ENCODE data around the gene ZNF581.

Gene ZNF581

DNA sequence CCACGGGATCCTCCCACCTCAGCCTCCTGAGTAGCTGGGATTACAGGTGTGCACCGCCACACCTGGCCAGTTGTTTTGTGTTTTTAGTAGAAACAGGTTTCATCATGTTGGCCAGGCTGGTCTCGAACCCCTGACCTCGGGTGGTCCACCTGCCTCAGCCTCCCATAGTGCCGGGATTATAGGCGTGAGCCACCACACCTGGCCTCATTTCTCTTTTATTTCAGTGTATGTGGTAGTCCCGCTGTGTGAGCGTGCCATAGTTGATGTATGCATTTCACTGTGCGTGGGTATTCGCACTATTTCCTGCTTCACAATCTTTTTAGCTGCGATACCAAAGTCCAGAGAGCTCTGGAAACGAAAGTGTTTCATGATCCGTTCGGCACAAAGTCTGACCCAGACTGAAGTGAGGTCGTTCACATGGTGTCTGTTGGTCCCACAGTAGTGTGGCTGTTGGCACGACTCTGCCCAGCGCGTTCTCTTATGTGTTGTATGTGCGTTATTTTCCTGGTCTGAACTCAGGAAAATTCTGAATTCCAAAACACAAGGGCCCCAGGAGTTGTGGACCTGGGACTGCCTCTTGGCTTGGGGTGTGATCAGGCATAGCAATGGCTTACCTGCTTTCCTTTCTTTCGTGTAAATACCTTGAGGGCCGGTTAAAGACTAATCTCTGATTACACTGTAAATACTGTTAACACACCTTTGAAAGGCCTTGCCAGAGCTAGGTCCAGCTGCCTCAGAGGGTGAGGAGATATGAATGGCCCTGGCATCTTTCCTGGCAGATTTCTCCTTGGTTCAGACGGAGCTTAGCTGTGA is 40.2 kb downstream of the ZNF581 start:
- no peak for DNase-seq

DNA sequence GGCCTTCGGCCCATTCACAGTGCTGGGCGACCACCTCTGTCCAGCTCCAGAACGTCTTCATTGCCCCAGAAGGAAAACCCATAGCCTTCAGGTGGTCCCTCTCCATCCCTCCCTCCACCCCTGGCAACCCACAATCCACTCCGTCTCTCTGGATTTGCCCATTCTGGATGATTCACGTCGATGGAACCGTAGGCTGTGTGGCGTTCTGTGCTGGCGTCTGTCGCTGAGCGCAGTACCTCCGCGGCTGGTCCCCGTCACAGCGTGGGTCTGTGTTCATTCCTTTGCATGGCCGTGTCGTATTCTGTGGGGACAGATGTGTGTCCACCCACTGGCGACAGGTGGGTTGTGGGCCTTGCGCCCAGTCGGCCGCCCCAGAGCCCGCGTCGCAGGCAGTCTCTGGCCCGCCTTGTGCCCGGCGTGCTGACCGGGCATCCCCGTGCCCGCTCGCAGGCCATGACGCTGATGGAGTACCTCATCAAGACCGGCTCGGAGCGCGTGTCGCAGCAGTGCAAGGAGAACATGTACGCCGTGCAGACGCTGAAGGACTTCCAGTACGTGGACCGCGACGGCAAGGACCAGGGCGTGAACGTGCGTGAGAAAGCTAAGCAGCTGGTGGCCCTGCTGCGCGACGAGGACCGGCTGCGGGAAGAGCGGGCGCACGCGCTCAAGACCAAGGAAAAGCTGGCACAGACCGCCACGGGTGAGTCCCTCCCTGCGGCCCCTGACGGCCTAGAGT is 41.7 kb downstream of the ZNF581 start:
- no peak for DNase-seq

DNA sequence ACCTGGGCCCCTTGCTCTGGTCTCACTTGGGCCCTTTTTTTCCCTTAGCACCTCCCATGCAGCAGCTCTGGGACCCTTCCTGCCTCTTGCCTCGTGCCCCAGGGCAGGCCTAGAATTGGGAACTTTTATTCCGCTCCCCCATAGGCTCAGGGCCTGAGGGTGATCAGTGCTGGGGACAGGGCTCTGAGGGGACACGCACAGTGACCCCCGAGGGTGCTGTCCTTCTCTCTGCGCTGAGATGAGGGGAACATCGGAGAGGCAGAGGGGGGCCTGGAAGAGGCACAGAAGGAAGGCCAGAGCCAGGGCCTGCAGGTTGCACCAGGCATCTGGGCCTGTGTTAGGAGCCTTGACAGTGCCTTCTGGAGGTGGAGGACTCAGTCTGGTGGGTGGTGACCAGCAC is 42.3 kb downstream of the ZNF581 start:
- no peak for DNase-seq

DNA sequence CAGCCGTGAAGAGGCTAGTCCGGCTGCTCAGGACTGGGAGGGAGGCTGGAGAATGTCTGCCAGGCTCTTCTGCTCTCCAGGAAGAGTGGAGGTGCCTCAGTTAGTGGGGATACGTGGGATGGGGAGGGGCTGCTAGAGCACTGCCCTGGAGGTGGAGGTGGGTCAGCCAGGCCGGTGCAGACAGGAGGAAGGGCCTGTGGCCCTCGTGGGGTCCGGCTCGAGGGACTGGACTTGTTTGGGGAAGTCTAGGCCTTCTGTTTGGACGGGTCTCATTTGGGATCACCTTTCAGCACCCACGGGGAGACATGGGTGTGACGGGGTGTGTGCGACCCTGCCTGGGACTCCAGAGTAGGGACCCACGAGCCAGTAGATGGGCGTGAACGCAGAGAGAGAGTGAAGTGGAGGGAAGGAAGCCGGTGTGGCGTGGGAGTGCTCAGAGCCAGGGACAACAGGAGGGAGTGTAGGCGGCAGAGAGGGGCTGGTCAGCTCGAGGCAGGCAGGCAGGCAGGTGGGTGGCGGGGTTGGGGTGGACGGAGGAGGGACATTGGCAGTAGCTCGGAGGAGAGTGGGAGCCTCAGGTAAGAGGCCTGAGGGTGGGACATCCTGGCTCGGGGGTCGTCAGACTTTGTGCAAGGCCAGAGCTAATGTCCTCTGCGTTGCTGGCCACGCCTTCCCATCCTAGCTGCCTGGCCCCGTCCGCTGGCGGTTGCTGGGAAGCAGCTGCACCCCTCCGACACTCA is 43.0 kb downstream of the ZNF581 start:
- no peak for DNase-seq

DNA sequence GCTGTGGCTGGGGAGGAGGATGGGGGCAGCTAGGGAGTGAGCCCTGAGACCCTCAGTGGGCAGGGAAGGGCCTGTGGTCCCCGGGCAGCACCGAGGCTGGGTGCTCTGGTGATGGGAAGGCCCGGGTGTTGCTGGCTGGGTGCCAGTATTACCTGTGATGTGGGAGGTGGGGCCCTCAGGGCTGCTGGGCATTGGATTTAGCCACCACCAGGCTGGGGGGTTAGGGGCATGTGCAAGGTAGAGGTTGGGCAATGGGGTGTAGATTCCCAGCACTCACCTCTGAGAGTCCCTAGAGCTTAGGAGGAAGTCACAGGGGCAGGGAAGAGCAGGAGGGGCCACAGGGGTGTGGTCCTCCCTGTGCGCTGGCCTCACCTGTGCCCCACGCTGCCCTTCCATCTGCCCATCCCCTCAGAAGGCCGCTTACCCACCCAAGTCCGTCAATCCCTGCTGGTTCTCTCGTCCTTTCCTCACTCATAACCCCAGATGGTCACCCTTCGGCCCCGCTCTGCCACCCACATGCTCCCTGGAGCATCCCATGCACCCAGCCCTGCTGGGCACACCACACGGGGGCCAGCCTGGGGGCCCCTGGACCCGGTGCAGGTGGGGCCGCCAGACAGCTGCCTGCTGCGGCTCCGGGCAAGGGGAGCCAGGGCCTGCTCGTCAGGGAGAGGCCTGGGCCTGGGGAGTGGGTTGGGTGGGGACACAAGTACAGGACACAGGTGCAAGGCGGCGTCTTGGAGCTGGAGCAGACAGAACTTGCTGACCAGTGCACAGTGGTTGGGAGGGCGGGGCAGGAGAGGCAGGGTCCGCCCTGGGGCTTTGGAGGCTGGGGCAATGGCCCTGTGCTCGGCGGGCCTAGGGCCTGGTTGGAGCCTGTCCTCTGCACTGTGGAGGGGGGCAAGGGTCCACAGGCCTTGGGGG is 44.1 kb downstream of the ZNF581 start:
- DNase-seq, result no peak

DNA sequence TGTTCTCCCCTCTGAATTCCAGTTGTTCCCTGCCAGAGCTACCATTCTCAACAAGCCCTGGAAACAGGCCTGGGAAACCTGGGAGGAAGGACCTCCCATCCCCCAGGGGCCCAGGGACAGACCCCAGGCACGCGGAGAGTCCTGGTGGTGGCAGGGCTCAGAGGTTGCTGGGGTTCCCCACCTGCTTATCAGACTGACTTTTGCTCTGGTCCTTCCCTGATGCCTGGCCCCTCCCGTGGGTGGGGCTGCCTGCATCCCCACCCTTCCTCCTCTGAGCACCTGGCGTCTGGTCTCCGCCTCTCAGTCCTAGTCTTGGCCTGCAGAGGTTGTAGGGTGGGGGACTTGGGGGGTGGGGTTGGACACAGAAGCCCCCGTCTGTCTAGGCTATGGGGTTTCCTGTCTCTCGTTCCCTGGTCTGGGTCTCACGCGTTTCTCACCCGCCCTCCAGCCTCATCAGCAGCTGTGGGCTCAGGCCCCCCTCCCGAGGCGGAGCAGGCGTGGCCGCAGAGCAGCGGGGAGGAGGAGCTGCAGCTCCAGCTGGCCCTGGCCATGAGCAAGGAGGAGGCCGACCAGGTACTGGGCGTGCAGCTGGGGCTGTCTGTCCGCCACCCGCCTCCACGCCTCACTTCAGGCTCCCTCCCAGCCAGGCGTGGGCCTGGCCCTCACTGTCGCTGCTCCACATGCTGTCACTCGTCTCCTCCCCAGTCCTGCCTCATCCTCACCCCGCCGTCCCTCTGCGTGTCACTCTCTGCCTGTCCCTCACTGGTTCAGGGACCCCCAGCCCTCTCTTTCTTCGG is 45.2 kb downstream of the ZNF581 start:
- DNase-seq, result no peak

DNA sequence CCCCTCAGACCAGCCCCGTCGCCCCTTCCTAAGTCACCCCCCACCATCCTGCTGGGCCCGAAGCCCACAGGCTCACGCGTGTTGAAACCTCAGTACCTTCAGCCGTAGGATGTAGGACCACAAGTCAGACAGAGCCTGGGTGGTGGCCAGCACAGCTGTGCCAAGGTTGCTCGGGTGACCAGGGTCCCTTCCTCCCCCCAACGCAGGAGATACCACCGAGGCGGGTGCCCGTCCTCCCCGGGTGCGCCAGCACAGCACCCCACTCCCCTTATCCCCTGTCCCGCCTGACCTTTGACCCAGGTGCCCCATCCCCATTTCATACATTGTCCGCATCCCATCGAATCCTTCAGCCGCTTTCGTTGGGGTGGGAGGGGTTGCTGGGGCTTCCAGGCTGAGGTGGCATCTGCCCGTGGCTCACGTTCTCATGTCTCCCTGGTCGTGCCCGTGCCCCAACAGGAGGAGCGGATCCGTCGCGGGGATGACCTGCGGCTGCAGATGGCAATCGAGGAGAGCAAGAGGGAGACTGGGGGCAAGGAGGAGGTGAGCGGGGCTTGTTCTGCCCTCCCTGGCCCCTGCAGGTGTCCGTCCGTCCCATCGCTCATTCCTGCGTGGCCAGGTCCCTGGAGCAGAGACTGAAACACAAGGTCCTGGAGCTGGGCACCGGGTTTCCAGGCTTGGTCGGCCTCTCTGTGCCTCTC is 46.1 kb downstream of the ZNF581 start:
- DNase-seq, result no peak

DNA sequence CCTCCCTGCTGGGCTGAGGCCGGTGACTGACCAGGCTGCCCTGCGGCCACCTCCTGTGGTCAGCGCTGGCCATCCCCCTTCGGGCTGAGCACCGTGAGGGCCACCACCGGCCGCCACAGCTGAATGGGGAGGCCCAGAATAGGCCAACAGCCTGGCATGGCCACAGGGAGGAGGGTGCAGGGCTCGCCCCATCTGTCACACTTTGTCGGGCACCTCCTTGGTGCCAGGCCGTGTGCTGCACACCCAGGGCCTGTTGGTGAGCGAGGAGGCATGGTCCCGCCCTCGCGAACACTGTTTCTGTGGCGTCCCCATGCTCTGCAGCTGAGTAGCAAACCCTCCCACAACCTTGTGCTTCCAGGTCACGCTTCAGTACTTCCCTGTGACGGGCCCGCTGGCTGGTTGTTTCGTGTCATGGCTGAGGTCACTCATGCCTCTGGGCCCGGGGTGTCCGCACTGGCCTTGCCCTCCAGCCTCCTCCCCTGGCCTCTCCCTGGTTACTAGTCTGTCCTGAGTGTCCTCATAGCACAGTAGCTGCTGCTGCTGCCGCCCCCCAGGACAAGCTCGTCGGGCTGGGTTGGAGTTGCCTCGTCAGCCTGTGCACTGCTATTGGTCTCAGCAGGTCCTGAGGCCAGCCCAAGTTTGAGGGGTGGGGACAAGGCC is 46.8 kb downstream of the ZNF581 start:
- DNase-seq, result no peak

DNA sequence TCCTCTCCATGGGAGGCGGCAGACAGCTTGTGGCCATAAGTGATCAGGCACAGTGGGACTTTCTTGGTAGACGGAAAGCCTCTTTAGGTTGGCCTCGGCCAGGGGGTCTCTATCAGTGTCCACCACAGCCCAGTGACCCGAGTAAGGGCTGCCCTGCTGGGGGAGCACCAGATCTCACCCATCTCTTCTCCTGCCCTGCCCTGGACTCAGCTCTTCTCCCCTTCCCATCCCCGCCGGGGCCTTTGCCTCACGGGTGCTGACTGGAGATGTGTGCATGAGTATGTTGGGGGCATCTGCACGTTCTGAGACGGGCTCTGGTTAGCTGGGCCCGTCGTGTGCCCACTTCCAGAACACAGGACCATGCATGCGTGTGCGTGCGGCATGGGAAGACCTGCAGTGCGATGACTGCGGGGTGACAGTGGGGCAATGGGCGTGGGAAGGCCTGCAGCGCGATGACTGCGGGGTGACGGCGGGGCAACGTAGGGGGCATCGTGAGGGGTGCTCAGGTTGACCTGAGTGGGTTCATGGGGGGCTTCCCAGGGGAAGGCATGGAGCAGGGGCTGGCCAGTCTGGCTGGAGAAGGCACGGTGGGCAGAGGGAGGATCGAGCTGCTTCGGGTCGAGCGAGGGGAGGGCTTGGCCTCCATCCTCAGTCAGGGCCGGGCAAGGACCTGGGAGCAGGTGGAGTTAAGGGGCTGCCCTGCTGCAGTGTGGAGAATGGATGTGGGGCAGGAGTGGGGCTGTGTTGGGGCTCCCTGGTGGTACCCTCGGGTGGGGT is 47.5 kb downstream of the ZNF581 start:
- DNase-seq, result no peak

DNA sequence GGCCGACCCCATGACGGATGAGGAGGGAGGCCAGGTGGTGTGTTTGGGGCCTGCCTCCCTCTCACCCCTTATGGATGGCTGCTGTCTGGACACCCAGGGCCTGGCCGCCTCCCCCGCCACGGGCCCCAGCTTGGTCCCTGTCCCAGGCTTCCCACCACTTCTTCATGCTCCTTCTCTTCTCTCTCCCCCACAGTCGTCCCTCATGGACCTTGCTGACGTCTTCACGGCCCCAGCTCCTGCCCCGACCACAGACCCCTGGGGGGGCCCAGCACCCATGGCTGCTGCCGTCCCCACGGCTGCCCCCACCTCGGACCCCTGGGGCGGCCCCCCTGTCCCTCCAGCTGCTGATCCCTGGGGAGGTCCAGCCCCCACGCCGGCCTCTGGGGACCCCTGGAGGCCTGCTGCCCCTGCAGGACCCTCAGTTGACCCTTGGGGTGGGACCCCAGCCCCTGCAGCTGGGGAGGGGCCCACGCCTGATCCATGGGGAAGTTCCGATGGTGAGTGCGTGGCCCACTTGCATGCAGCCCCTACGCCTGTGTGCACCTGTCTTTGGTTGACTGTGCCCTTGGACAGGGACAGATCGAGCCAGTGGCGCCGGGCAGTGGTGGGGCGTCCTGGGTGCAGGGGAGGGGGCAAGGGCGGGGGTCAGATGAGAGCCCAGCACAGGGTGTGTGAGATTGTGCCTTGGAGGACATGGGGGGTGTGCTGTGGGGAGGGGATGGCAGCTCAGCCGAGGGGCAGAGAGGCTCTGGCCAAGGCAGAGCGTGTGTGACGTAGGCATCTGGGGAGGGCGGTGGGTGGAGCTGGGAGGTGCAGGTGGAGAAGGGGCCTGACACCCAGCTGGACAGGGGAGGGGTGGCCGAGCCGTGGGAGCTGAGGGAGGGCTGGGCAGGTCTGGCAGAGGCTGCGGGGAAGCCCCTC is 48.4 kb downstream of the ZNF581 start:
- DNase-seq, result no peak

DNA sequence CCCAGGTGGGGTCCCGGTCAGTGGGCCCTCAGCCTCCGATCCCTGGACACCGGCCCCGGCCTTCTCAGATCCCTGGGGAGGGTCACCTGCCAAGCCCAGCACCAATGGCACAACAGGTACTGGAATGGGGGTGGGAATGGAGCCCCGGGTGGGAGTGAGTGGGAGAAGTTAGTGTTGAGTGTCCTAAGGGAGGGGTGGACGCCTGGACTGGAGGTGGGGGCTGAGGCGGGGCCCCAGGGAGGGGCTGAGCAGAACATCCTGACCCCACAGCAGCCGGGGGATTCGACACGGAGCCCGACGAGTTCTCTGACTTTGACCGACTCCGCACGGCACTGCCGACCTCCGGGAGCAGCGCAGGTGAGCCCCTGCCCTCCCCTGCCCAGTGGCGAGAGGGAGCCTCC is 49.2 kb downstream of the ZNF581 start:
- no peak for DNase-seq

DNA sequence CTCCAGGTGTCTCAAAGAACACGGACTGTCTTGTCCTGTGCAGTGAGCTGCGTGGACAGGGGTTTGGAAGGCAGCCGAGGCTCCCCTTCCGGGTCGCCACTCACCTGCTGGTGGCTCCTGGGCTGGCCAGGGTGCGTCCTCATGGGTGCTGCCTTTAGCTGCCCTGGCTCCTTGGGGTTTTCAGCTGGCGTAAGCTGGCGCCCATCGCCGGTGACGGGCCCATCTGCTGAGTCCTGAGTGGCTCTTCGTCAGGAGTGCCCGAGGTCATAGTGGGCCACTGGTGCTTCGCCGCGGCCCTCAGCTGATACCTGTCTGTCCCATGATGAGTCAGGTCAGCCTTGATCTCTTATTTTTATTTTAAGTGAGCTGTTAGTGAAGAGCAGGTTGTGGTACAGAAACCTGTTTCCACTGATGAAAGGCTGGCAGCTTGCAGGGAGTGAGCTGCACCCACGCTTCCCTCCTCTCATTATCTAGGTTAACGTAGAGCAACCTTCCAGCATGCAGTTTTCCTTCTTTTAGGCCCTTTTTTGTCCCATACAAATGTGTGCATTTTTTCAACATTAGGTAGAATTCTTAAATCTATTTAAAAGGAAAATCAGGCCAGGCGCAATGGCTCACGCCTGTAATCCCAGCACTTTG is 50.0 kb downstream of the ZNF581 start:
- DNase-seq, result no peak

DNA sequence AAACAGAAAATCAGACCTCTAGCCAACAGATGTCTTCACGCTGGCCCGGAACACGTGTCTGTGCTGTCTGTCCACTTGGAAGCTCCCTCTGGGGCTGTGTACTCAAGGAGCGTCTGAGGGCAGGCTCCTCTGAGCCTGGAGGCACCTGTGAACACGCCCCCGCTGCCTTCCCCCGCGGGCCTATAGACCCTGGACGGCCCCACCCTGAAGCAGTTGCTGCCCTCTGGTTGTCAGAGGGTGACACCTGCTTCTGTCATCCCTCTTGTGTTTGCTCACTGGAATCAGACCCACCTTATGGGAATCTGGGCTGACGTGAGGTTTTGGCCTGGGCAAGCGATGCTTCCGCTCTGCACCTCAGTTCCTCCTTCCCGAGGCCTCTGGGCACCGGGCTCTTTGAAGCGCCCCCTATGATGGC is 50.8 kb downstream of the ZNF581 start:
- DNase-seq, result no peak

DNA sequence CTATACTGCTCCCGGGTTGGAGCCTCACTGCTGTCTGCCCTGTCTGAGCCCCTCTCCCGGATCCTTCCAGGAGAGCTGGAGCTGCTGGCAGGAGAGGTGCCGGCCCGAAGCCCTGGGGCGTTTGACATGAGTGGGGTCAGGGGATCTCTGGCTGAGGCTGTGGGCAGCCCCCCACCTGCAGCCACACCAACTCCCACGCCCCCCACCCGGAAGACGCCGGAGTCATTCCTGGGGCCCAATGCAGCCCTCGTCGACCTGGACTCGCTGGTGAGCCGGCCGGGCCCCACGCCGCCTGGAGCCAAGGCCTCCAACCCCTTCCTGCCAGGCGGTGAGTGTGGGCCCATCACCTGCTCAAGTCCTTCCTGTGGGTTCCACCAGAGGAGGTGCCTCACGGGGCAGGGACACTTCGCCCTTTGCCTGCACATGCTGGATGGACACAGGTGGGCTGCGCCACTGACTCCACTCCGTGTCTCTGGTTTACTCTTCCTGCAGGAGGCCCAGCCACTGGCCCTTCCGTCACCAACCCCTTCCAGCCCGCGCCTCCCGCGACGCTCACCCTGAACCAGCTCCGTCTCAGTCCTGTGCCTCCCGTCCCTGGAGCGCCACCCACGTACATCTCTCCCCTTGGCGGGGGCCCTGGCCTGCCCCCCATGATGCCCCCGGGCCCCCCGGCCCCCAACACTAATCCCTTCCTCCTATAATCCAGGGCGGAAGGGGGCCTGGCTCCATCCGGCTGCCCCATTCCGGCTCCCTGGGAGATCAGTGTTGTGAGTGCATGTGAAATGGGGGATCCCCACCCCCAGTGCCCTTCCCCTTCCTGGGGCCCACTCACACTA is 51.4 kb downstream of the ZNF581 start:
- DNase-seq, result no peak
